NCI-H2196 (cell line): ENCODE results near the gene UGT2B11.
"Not testable (repeated sequence)": the region's sequence is repeated elsewhere in the genome, so short reads cannot be mapped to it uniquely, and the experiment has no call there.

ENCODE experiments used
- DNase-seq: peaks from one replicate; lab custom pipeline; 2025; ENCODE audit not compliant: unreplicated experiment; lab: John Stamatoyannopoulos, UW

The UGT2B11 gene

DNA sequence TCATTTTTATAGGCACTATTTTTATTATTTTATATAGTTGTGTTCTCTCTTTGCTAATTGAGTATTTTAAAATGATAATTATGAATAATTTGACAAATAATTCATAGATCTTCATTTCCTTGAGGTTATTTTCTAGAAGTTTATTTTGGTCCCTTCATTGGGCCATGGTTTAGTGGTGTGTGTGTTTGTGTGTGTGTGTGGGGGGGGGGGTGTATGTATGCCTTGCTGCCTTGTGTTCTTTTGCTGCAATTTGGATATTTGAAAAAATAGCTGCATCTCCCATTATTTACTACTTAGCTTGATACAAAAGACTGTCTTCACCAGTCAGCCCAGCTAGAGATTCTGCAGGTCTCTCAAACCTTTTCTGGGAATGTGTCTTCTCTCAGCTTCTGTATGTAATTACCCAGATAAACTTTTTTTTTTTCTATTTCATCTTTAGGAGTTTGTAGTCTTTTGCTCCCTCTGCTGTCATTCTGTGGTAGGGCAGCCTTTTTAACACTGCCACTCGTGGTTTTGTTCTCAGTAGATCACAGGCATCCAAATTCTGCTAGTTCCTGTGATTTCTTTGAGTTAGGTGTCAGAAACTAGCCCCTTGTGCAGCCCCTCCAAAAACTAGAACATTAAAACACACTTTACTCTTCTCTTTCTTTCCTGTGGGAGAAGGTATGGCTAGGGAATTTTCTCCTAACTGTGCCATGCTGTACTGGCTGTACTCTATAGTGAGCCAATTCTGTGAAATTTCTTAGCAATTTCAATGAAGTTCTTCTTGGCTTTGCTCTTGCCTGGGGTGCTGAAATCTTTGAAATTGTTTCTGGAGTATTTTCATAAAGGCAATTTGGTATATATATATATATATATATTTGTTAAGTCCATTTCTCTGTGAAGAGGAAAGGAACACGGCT is 44.1 kb downstream of the UGT2B11 start:
- DNase-seq: peak; percentile 1

DNA sequence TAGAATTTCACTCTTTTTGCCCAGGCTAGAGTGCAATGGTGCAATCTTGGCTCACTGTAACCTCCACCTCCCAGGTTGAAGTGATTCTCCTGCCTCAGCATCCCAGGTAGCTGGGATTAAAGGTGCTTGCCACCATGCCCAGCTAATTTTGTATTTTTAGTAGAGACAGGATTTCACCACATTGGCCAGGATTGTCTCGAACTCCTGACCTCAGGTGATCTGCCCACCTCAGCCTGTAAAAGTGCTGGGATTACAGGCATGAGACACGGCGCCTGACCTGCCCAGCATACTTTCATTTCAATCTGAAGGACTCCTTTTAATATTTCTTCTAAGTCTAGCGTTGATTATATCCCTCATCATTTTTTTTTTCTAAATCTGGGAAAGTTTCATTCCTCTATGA is 45.4 kb downstream of the UGT2B11 start:
- DNase-seq: not testable (repeated sequence)

DNA sequence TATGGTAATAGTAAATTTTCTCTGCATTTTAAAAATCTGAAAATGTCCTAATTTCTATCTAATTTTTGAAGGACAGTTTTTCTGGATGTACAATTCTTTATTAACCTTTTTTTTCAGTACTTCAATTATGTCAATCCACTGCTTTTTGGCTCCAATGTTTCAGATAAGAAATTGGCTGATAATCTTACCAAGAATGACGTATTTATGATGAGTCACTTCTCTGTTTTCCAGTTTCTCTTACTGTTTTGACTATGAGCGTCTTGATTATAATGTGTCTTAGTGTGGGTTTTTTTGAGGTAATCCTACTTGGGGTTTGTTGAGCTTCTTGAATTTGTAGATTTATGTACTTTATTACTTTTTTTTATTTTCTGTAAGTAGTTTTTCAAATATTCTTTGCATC is 47.2 kb downstream of the UGT2B11 start:
- DNase-seq: no peak

DNA sequence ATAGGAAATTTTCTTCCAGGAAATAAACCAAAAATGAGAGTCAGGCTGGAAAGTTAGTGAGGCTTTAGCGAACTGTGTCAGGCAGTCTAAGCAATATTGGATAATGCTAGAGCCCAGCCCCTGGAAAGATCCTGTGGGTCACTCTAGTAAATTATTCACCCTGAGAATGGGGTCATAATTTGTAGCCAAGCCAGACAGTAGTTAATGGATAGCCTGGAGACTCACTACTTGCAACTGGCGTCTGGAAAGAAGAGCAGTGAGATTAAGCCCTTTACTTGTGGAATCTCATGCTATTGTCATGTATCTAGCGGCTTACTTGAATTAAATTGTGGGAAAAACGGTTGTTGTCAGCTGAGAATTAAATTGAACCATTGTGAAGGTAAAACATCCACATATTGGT is 48.2 kb downstream of the UGT2B11 start:
- not testable (repeated sequence) for DNase-seq

DNA sequence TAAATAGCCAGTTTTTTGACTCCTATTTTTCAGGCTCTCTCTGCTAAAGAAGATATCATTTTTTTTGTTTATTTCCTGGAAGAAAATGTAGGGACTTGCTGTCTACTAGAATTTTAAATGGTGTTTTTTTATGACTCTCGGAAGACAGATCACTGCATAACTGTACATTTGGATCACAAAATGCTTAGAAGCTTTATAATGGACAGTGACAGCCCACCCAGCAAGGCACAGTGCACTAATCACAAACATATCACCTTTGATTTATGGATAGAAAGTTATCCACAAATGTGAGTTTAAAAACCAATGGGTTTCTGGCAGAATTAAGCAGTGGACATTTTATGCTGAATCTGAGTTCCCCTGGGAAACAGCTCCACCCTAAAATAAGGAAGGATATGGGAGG is 48.8 kb downstream of the UGT2B11 start:
- not testable (repeated sequence) for DNase-seq

DNA sequence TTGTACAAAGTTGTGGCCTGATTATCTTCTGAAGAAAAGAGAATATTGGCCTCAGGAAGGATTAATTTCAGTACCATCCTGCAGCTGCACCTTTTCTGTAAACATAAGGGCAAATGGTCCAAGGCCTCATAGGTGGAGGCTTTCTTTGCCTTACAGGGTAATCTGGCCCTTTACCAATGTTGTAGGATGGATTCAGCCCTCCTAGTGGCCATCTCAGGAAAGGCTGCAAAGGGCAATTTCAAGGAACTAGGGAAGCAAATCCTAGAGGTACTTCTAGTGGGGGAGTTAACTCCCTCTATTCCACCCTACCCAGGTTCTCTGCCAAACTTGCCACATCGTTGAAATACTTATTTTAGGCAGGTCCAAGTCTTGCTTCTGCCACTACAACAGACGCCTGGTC is 57.6 kb downstream of the UGT2B11 start:
- no peak for DNase-seq

DNA sequence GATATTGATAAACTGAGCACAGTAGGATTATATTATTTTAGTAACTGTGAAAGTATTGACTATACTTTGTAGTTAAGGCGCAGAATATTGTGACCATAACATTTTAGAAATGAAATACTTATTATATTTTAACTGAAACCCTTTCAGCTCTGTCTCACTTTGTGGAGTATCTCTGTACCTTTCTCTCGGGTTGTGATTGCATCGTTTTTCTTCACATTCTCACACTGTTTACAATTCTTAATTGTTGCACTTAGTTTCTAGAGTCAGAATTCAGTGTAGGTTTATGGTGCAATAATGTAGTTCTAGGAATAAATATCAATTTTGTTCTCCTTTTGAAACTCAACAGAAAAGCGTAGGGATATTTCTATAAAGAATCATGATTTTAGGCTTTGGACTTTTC is 60.5 kb downstream of the UGT2B11 start:
- no peak for DNase-seq
